ENCODE measurements around the gene LMBRD1.

- no peak for TF ChIP-seq EZH2 (IDR thresholded peaks at IDR 0.05; ENCODE audit: insufficient read depth, poor library complexity, severe bottlenecking)
- TF ChIP-seq EZH2phosphoT487 (IDR thresholded peaks at IDR 0.05; ENCODE audit: insufficient read depth, low read depth): no peak
These were observed 153.1 kb downstream of the LMBRD1 start for GRCh38 chr6:69643688-69644087.
